HL-60 (cell line): ENCODE measurements around the gene UPP1.

Source experiments
- GABPA ChIP-seq: IDR thresholded peaks from 2 replicates; pipeline ENCODE4 v1.6.1; 2012; ENCODE audit warnings: low read depth
- POLR2AphosphoS5 ChIP-seq: IDR thresholded peaks from 2 replicates; pipeline ENCODE4 v1.6.1; 2012; ENCODE audit warnings: low read depth
- TF ChIP-seq, protein P1 (sequence below): IDR thresholded peaks from one replicate; pipeline ENCODE4 v1.5.1; 2011; ENCODE audit warnings: low read length, control low read depth, inconsistent platforms; ENCODE audit not compliant: insufficient read depth
- TF ChIP-seq, protein P2 (sequence below): IDR thresholded peaks from 2 replicates; pipeline ENCODE4 v1.6.1; 2012; ENCODE audit warnings: low read depth; ENCODE audit not compliant: insufficient replicate concordance

GRCh38 chr7:48110868-48111267 lies 21.8 kb downstream of the UPP1 start:
- TF ChIP-seq, protein P1, sequence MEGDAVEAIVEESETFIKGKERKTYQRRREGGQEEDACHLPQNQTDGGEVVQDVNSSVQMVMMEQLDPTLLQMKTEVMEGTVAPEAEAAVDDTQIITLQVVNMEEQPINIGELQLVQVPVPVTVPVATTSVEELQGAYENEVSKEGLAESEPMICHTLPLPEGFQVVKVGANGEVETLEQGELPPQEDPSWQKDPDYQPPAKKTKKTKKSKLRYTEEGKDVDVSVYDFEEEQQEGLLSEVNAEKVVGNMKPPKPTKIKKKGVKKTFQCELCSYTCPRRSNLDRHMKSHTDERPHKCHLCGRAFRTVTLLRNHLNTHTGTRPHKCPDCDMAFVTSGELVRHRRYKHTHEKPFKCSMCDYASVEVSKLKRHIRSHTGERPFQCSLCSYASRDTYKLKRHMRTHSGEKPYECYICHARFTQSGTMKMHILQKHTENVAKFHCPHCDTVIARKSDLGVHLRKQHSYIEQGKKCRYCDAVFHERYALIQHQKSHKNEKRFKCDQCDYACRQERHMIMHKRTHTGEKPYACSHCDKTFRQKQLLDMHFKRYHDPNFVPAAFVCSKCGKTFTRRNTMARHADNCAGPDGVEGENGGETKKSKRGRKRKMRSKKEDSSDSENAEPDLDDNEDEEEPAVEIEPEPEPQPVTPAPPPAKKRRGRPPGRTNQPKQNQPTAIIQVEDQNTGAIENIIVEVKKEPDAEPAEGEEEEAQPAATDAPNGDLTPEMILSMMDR, result no peak
- TF ChIP-seq POLR2AphosphoS5 (no peak), GABPA (no peak)
- TF ChIP-seq, protein P2, sequence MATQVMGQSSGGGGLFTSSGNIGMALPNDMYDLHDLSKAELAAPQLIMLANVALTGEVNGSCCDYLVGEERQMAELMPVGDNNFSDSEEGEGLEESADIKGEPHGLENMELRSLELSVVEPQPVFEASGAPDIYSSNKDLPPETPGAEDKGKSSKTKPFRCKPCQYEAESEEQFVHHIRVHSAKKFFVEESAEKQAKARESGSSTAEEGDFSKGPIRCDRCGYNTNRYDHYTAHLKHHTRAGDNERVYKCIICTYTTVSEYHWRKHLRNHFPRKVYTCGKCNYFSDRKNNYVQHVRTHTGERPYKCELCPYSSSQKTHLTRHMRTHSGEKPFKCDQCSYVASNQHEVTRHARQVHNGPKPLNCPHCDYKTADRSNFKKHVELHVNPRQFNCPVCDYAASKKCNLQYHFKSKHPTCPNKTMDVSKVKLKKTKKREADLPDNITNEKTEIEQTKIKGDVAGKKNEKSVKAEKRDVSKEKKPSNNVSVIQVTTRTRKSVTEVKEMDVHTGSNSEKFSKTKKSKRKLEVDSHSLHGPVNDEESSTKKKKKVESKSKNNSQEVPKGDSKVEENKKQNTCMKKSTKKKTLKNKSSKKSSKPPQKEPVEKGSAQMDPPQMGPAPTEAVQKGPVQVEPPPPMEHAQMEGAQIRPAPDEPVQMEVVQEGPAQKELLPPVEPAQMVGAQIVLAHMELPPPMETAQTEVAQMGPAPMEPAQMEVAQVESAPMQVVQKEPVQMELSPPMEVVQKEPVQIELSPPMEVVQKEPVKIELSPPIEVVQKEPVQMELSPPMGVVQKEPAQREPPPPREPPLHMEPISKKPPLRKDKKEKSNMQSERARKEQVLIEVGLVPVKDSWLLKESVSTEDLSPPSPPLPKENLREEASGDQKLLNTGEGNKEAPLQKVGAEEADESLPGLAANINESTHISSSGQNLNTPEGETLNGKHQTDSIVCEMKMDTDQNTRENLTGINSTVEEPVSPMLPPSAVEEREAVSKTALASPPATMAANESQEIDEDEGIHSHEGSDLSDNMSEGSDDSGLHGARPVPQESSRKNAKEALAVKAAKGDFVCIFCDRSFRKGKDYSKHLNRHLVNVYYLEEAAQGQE, result no peak
